ENCODE measurements around the gene DEGS2. TPM values are rescaled to one million over a fixed set of nuclear protein-coding genes. Genes with fewer than 3 reads are reported as not detected.

The DEGS2 gene
- total and polyA plus RNA-seq, 2 of the 13 experiments (the other 11 are each of a cell fraction or from before 2014, with no cell fraction given): 0.09 TPM

- intact Hi-C loops (cut with micrococcal nuclease; ENCODE audit: unreplicated experiment) (no loop called here), in situ Hi-C loops (cut with HindIII; ENCODE audit: extremely low pct_ligation_motif_present, low pct_unique_long_range_greater_than_20kb) (loop anchor here (10.0 kb wide), 1 partner anchor 119 kb away; no protein-coding TSS in a partner anchor)
- 89% methylated on average over 4 of the region's 4 CpGs for WGBS (ENCODE audit: low lambda C conversion rate)
- H3K4me3 ChIP-seq (replicated peaks in 1 of 3; ENCODE audit: insufficient read depth in 1 of 3, low read depth in 2 of 3, low read length in 3 of 3): no peak overlapping the region
- H3K27ac ChIP-seq (ENCODE audit: extremely low read length, insufficient read depth, low read length): no peak overlapping the region
- peaks cover 3% of the 10 kb centered on the region in 2 experiments; a peak in 3 of 5 replicates for H3K36me3 ChIP-seq (replicated peaks in 1 of 2; ENCODE audit: control insufficient read depth in 1 of 2, insufficient read depth in 2 of 2, low read length in 2 of 2)
- FAIRE-seq (no peak), DNase-seq (ENCODE audit: low spot score) (no peak), ATAC-seq (no peak)
- ChIA-PET CTCF (ENCODE audit: low intra/inter-chr PET ratio, low total read pairs) (no interaction called here), POLR2A (no interaction called here)
- H3K9me3 ChIP-seq (ENCODE audit: low read length): no peaks in the 10 kb centered on the region
- no TSS peak for BruUV-seq (replicated peaks)
- no peaks in the 10 kb centered on the region for H3K27me3 ChIP-seq (ENCODE audit: control insufficient read depth in 1 of 2, insufficient read depth in 2 of 2, low read length in 2 of 2)
- H3K9ac ChIP-seq (ENCODE audit: insufficient read depth, low read depth, low read length): no peak overlapping the region
- no peak overlapping the region for H3K4me2 ChIP-seq (ENCODE audit: low read depth, low read length)
- H2AFZ ChIP-seq (ENCODE audit: low read length): no peak overlapping the region
- TF ChIP-seq ZNF75D (CRISPR knock-in tag; IDR thresholded peaks at IDR 0.05; ENCODE audit: borderline replicate concordance): no peak
- TF ChIP-seq TGIF2 (CRISPR knock-in tag; IDR thresholded peaks at IDR 0.05): no peak
- no peak for TF ChIP-seq ZNF782 (CRISPR knock-in tag; IDR thresholded peaks at IDR 0.05; ENCODE audit: borderline replicate concordance)
- TF ChIP-seq RBFOX2 (IDR thresholded peaks at IDR 0.05; ENCODE audit: low read depth, low read length): no peak
- TF ChIP-seq ZFP91 (CRISPR knock-in tag; IDR thresholded peaks at IDR 0.05; ENCODE audit: borderline replicate concordance): no peak
- TF ChIP-seq TFE3 (CRISPR knock-in tag; IDR thresholded peaks at IDR 0.05): no peak
- TF ChIP-seq ZNF788 (CRISPR knock-in tag; IDR thresholded peaks at IDR 0.05; ENCODE audit: borderline replicate concordance): no peak
- no peak for TF ChIP-seq ATF6 (CRISPR knock-in tag; conservative IDR thresholded peaks at IDR 0.05)
- no peak for TF ChIP-seq ZNF530 (CRISPR knock-in tag; IDR thresholded peaks at IDR 0.05; ENCODE audit: low read depth)
- TF ChIP-seq PLRG1 (conservative IDR thresholded peaks at IDR 0.05): no peak
- TF ChIP-seq RFXANK (CRISPR knock-in tag; IDR thresholded peaks at IDR 0.05): no peak
- TF ChIP-seq PRDM15 (CRISPR knock-in tag; IDR thresholded peaks at IDR 0.05): no peak
- no peak for TF ChIP-seq SIX1 (CRISPR knock-in tag; IDR thresholded peaks at IDR 0.05; ENCODE audit: borderline replicate concordance)
- H4K20me1 ChIP-seq (ENCODE audit: insufficient read depth, low read length): no peaks in the 10 kb centered on the region
- H3K4me1 ChIP-seq (ENCODE audit: insufficient read depth, low read length): no peaks in the 10 kb centered on the region
- no peaks in the 10 kb centered on the region for H3K79me2 ChIP-seq (ENCODE audit: insufficient read depth, low read length)
Observed at GRCh38 chr14:100104006-100104352, 55.5 kb downstream of the DEGS2 start.

Measured in HepG2 (cell line).